ENCODE data around the gene SLC6A3.
A peak's percentile ranks its signal among the peaks of the same experiment; 100 is the strongest.
"Not testable (repeated sequence)": the region's sequence is repeated elsewhere in the genome, so short reads cannot be mapped to it uniquely, and the experiment has no call there.

The SLC6A3 gene

GRCh38 chr5:1385395-1386273 is 59.6 kb downstream of the SLC6A3 start:
- peak; percentile 75 for DNase-seq

GRCh38 chr5:1384521-1384920 is 60.7 kb downstream of the SLC6A3 start:
- no peak for DNase-seq

- DNase-seq: no peak
These were observed 61.3 kb downstream of the SLC6A3 start for GRCh38 chr5:1383886-1384401.

- no peak for DNase-seq
These were observed 61.9 kb downstream of the SLC6A3 start for GRCh38 chr5:1383344-1383743.

GRCh38 chr5:1382248-1382700 is 63.0 kb downstream of the SLC6A3 start:
- DNase-seq: no peak

- no peak for DNase-seq
These were observed 63.6 kb downstream of the SLC6A3 start for GRCh38 chr5:1381370-1382247.

GRCh38 chr5:1380910-1381309 is 64.3 kb downstream of the SLC6A3 start:
- DNase-seq: no peak

- DNase-seq: no peak
These were observed 65.0 kb downstream of the SLC6A3 start for GRCh38 chr5:1380011-1380817.

GRCh38 chr5:1378866-1379659 is 66.2 kb downstream of the SLC6A3 start:
- no peak for DNase-seq

GRCh38 chr5:1378096-1378495 is 67.1 kb downstream of the SLC6A3 start:
- no peak for DNase-seq

- DNase-seq: no peak
These were observed 68.3 kb downstream of the SLC6A3 start for GRCh38 chr5:1376981-1377380.

- no peak for DNase-seq
These were observed 69.1 kb downstream of the SLC6A3 start for GRCh38 chr5:1375871-1376810.

- no peak for DNase-seq
These were observed 70.6 kb downstream of the SLC6A3 start for GRCh38 chr5:1374679-1375055.

GRCh38 chr5:1374030-1374678 is 71.1 kb downstream of the SLC6A3 start:
- no peak for DNase-seq

- not testable (repeated sequence) for DNase-seq
These were observed 73.3 kb downstream of the SLC6A3 start for GRCh38 chr5:1371972-1372342.

GRCh38 chr5:1371218-1371971 is 73.8 kb downstream of the SLC6A3 start:
- no peak for DNase-seq

- no peak for DNase-seq
These were observed 75.2 kb downstream of the SLC6A3 start for GRCh38 chr5:1370006-1370405.

- DNase-seq: no peak
These were observed 76.5 kb downstream of the SLC6A3 start for GRCh38 chr5:1368756-1369155.

GRCh38 chr5:1368236-1368635 is 77.0 kb downstream of the SLC6A3 start:
- no peak for DNase-seq
